G401 (cell line): ENCODE results near the gene DAB2IP. TPM values are rescaled to one million over a fixed set of nuclear protein-coding genes. Genes with fewer than 3 reads are reported as not detected.

Experiments
- DNase-seq: peaks from one replicate; pipeline ENCODE4 v3.0.0-alpha.2; 2015; ENCODE audit warnings: low spot score
- in situ Hi-C: cut with HindIII; loops from 2 replicates; pipeline ENCODE4 v1.10.0; 2016; ENCODE audit warnings: low sequenced_read_pairs, mixed read lengths
- total RNA-seq: library from RNA; depleted of rRNA; stranded (reverse); fragments of >200 nt; shearing (Covaris generic); gene quantifications from 2 replicates; pipeline ENCODE4 v1.2.3, GENCODE V29; 2014; rRNA removed

Gene DAB2IP
- total RNA-seq, 1 experiment from 2014 or later, result 44.9 TPM

- in situ Hi-C loops, result no loop called here
- no peak for DNase-seq
Observed at GRCh38 chr9:121827251-121827967, 176.0 kb downstream of the DAB2IP start.

- DNase-seq, result no peak
- in situ Hi-C loops, result no loop called here
Observed at GRCh38 chr9:121830441-121831140, 179.2 kb downstream of the DAB2IP start.

- no peak for DNase-seq
- in situ Hi-C loops, result no loop called here
Observed at GRCh38 chr9:121831869-121832268, 180.4 kb downstream of the DAB2IP start.

- in situ Hi-C loops, result no loop called here
- DNase-seq, result no peak
Observed at GRCh38 chr9:121833061-121833460, 181.6 kb downstream of the DAB2IP start.

Other genes starting within 250 kb of the DAB2IP start
- not detected in 2 replicates for gene GGTA1, start 151.8 kb upstream of the DAB2IP start, total RNA-seq